Panc1 (cell line): ENCODE data around the gene KRT15. TPM values are rescaled to one million over a fixed set of nuclear protein-coding genes. Genes with fewer than 3 reads are reported as not detected.

Source experiments
- ATAC-seq: fragments of 200-7000 bp; cut with Tn5 transposase; 2 replicates; pipeline ENCODE4 v1.9.1; 2020; ENCODE audit warnings: mild to moderate bottlenecking, moderate library complexity
- BruUV-seq: library from RNA; stranded (reverse); fragments of 400-500 nt; replicated peaks from 2 replicates; lab custom pipeline; 2021; lab: Mats Ljungman, UMichigan
- CTCF ChIA-PET: fragments of 300-600 bp; sonication (Branson Sonifier 250); formaldehyde crosslinking; loops from one replicate; lab custom pipeline; 2022; ENCODE audit warnings: antibody characterized with exemption; lab: Charles Lee
- POLR2A ChIA-PET: fragments of 300-600 bp; sonication (Branson Sonifier 250); formaldehyde crosslinking; loops from one replicate; lab custom pipeline; 2022; ENCODE audit warnings: antibody characterized with exemption; lab: Charles Lee
- DNase-seq: peaks from one replicate; pipeline ENCODE4 v3.0.0-alpha.2; 2010; ENCODE audit warnings: low read depth, low spot score
- H3K27ac ChIP-seq: 2 replicates; pipeline ENCODE4 v1.5.1; 2011; ENCODE audit warnings: mild to moderate bottlenecking, low read length, inconsistent platforms
- H3K27me3 ChIP-seq: fragments of 200-500 bp; sonication (Bioruptor generic); 2 replicates; pipeline ENCODE4 v1.6.0; 2014; ENCODE audit warnings: low read length, inconsistent platforms; ENCODE audit not compliant: control insufficient read depth, insufficient read depth
- H3K36me3 ChIP-seq: fragments of 200-500 bp; sonication (Bioruptor generic); 2 replicates; pipeline ENCODE4 v1.5.1; 2014; ENCODE audit warnings: inconsistent platforms, mild to moderate bottlenecking, low read length, moderate library complexity; ENCODE audit not compliant: control insufficient read depth, insufficient read depth
- H3K4me1 ChIP-seq: 2 replicates; pipeline ENCODE4 v1.5.1; 2011; ENCODE audit warnings: inconsistent platforms, mild to moderate bottlenecking, low read length, moderate library complexity; ENCODE audit not compliant: control insufficient read depth, insufficient read depth
- H3K4me3 ChIP-seq, 2 experiments: 2 replicates each; pipeline ENCODE4 v1.5.1; 2011 to 2012; ENCODE audit warnings: low read depth in 2 of 2, low read length in 2 of 2, mild to moderate bottlenecking in 2 of 2, inconsistent platforms in 1 of 2, moderate library complexity in 1 of 2
- H3K9me3 ChIP-seq: fragments of 200-500 bp; sonication (Bioruptor generic); 2 replicates; pipeline ENCODE4 v1.5.1; 2014; ENCODE audit warnings: low read depth, mild to moderate bottlenecking, inconsistent platforms, low read length, moderate library complexity; ENCODE audit not compliant: control insufficient read depth, insufficient read depth
- CTCF ChIP-seq: fragments of 450-650 bp; IDR thresholded peaks from 2 replicates; pipeline ENCODE4 v1.5.1; 2017; ENCODE audit warnings: mild to moderate bottlenecking
- POLR2AphosphoS5 ChIP-seq: IDR thresholded peaks from 2 replicates; pipeline ENCODE4 v1.6.1; 2012; ENCODE audit warnings: mild to moderate bottlenecking, low read depth, low read length, moderate library complexity
- REST ChIP-seq, 2 experiments: IDR thresholded peaks; 2 replicates each; pipeline ENCODE4 v1.6.1; 2011 to 2012; ENCODE audit warnings: low read depth in 2 of 2, control low read depth in 1 of 2, low read length in 1 of 2, mild to moderate bottlenecking in 1 of 2, moderate library complexity in 1 of 2; ENCODE audit not compliant: insufficient read depth in 1 of 2
- SIN3A ChIP-seq: IDR thresholded peaks from 2 replicates; pipeline ENCODE4 v1.6.1; 2012; ENCODE audit warnings: low read depth, mild to moderate bottlenecking, low read length, moderate library complexity, borderline replicate concordance; ENCODE audit not compliant: insufficient read depth
- TCF7L2 ChIP-seq: IDR thresholded peaks from 2 replicates; pipeline ENCODE4 v1.6.1; 2011; ENCODE audit warnings: mild to moderate bottlenecking, low read depth, low read length, inconsistent platforms
- in situ Hi-C: cut with HindIII; loops from 2 replicates; pipeline ENCODE4 v1.10.0; 2016; ENCODE audit warnings: low sequenced_read_pairs, low pct_unique_long_range_greater_than_20kb
- intact Hi-C: fragments of 100-400 bp; cut with micrococcal nuclease; formaldehyde crosslinking; loops from one replicate; pipeline ENCODE4 v1.10.0; 2022; ENCODE audit not compliant: unreplicated experiment
- total RNA-seq: library from RNA; stranded (reverse); gene quantifications from one replicate; pipeline ENCODE4 v1.2.1, GENCODE V29; 2021; ENCODE audit not compliant: unreplicated experiment

KRT15 gene
- total RNA-seq, 1 experiment from 2014 or later = 70.4 TPM

- TF ChIP-seq CTCF (no peak), POLR2AphosphoS5 (no peak), SIN3A (no peak), REST (IDR thresholded peaks at IDR 0.05; ENCODE audit: insufficient read depth in 1 of 2, low read depth in 2 of 2, low read length in 1 of 2) (no peak), TCF7L2 (no peak)
- Histone ChIP-seq H3K27ac (peak overlapping the region; percentile 25; the same call in 1 of the 2 replicates), H3K9me3 (no peaks in the 10 kb centered on the region), H3K4me3 (no peak overlapping the region), H3K27me3 (no peaks in the 10 kb centered on the region), H3K36me3 (no peaks in the 10 kb centered on the region), H3K4me1 (peaks cover 31% of the 10 kb centered on the region)
- ChIA-PET POLR2A (no interaction called here), CTCF (interaction anchor here (0.6 kb wide), 1 partner anchor 37 kb away, joined by 8 read pairs; no protein-coding TSS in a partner anchor)
- ATAC-seq (no peak), DNase-seq (no peak)
- in situ Hi-C loops = no loop called here
- intact Hi-C loops = no loop called here
- no TSS peak for BruUV-seq
Observed at GRCh38 chr17:41499714-41500113, 19.0 kb downstream of the KRT15 start.

- Histone ChIP-seq H3K36me3 (no peaks in the 10 kb centered on the region), H3K27me3 (no peaks in the 10 kb centered on the region), H3K27ac (peak overlapping the region; percentile 78), H3K9me3 (no peaks in the 10 kb centered on the region), H3K4me3 (no peak overlapping the region), H3K4me1 (peaks cover 28% of the 10 kb centered on the region)
- no peak for DNase-seq
- intact Hi-C loops = no loop called here
- BruUV-seq = no TSS peak
- ChIA-PET POLR2A (interaction anchor here (0.6 kb wide), 1 partner anchor 263 kb away, joined by 8 read pairs; no protein-coding TSS in a partner anchor), CTCF (interaction anchor here (1.8 kb wide), 1 partner anchor 50 kb away, joined by 8 read pairs; no protein-coding TSS in a partner anchor)
- in situ Hi-C loops = no loop called here
- ATAC-seq = no peak
- TF ChIP-seq REST (IDR thresholded peaks at IDR 0.05; ENCODE audit: insufficient read depth in 1 of 2, low read depth in 2 of 2, low read length in 1 of 2) (no peak), TCF7L2 (no peak), POLR2AphosphoS5 (no peak), CTCF (no peak), SIN3A (no peak)
Observed at GRCh38 chr17:41498276-41498675, 20.4 kb downstream of the KRT15 start.
